Measurements from ENCODE around the gene TMCO5A. TPM values are rescaled to one million over a fixed set of nuclear protein-coding genes. Genes with fewer than 3 reads are reported as not detected.
A peak's percentile ranks its signal among the peaks of the same experiment; 100 is the strongest.

Gene TMCO5A
- not detected in 3 replicates for total RNA-seq
- long read RNA-seq, result 0 reads

GRCh38 chr15:37934340-37934739 is at the start of gene TMCO5A:
Gene TMCO5A (plus strand): TSS chr15:37934640. CDS start chr15:37936324, 1,684 bp downstream.
- no peak within 1 kb of the TSS for H3K27ac Mint-ChIP-seq (ENCODE audit: unreplicated experiment)
- H3K27me3 Mint-ChIP-seq (ENCODE audit: low read depth), result peaks cover 3% of the 10 kb centered on the region
- H3K4me3 Mint-ChIP-seq (ENCODE audit: unreplicated experiment), result no peak within 1 kb of the TSS
- H3K36me3 Mint-ChIP-seq (ENCODE audit: low read depth), result peaks cover 1% of the 10 kb centered on the region
- TF ChIP-seq, protein P1, sequence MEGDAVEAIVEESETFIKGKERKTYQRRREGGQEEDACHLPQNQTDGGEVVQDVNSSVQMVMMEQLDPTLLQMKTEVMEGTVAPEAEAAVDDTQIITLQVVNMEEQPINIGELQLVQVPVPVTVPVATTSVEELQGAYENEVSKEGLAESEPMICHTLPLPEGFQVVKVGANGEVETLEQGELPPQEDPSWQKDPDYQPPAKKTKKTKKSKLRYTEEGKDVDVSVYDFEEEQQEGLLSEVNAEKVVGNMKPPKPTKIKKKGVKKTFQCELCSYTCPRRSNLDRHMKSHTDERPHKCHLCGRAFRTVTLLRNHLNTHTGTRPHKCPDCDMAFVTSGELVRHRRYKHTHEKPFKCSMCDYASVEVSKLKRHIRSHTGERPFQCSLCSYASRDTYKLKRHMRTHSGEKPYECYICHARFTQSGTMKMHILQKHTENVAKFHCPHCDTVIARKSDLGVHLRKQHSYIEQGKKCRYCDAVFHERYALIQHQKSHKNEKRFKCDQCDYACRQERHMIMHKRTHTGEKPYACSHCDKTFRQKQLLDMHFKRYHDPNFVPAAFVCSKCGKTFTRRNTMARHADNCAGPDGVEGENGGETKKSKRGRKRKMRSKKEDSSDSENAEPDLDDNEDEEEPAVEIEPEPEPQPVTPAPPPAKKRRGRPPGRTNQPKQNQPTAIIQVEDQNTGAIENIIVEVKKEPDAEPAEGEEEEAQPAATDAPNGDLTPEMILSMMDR (IDR thresholded peaks at IDR 0.05), result no peak
- no peak for DNase-seq (ENCODE audit: low spot score)
- H3K4me1 Mint-ChIP-seq (ENCODE audit: low read depth), result peaks cover 9% of the 10 kb centered on the region
- no peaks in the 10 kb centered on the region for H3K9me3 Mint-ChIP-seq (ENCODE audit: low read depth)

DNA sequence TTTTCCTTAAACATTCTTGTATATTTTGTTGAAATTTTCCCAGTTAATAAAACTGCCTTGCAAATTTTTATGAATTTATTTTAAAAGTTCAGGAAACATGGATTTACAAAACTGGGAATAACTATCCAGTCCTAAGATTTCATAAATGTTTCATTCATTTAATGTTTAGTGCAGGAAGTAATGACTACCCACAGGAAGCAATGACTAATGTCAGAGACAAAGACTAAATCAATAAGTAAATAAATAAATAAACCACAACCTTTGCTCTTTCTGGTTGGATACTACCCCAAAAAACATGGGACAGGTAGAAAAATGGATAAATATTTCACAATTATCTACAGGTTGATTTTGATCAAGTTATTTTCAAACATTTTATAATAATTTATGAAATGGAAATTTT is 48.8 kb upstream of the TMCO5A start:
- Mint-ChIP-seq H3K4me3 (ENCODE audit: unreplicated experiment) (no peak overlapping the region), H3K27ac (ENCODE audit: unreplicated experiment) (no peak overlapping the region), H3K36me3 (ENCODE audit: low read depth) (no peaks in the 10 kb centered on the region), H3K4me1 (ENCODE audit: low read depth) (peaks cover 2% of the 10 kb centered on the region), H3K9me3 (ENCODE audit: low read depth) (no peaks in the 10 kb centered on the region), H3K27me3 (ENCODE audit: low read depth) (peaks cover 7% of the 10 kb centered on the region)
- DNase-seq (ENCODE audit: low spot score), result no peak
- TF ChIP-seq, protein P1 (IDR thresholded peaks at IDR 0.05), result no peak

DNA sequence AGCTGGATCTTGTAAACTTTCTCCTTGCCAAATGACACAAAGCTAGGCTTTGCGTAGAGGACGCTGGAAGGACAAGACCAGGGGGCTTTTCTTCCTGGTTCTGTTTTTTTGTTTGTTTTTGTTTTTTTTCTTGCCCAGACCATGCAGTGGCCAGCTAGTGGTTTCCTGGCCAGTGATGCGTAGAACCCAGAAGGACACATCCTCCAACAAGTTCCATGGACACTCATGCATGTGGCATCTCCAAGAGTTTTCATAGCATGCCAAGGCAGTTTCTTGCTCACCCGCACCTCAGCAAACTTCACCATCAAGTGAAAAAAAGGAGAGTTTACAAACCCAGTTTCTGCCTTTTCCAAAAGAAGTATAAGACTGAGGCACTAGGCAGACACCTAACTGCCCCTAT is 46.1 kb upstream of the TMCO5A start:
- no peak overlapping the region for H3K4me3 Mint-ChIP-seq (ENCODE audit: unreplicated experiment)
- TF ChIP-seq, protein P1 (IDR thresholded peaks at IDR 0.05), result no peak
- no peaks in the 10 kb centered on the region for H3K4me1 Mint-ChIP-seq (ENCODE audit: low read depth)
- H3K9me3 Mint-ChIP-seq (ENCODE audit: low read depth), result no peaks in the 10 kb centered on the region
- no peaks in the 10 kb centered on the region for H3K36me3 Mint-ChIP-seq (ENCODE audit: low read depth)
- H3K27me3 Mint-ChIP-seq (ENCODE audit: low read depth), result peaks cover 5% of the 10 kb centered on the region
- no peak for DNase-seq (ENCODE audit: low spot score)
- no peak overlapping the region for H3K27ac Mint-ChIP-seq (ENCODE audit: unreplicated experiment)

GRCh38 chr15:37891766-37892368 is 42.6 kb upstream of the TMCO5A start:
- peaks cover 14% of the 10 kb centered on the region for H3K27me3 Mint-ChIP-seq (ENCODE audit: low read depth)

GRCh38 chr15:37893309-37893708 is 41.1 kb upstream of the TMCO5A start:
- Mint-ChIP-seq H3K4me3 (ENCODE audit: unreplicated experiment) (no peak overlapping the region), H3K9me3 (ENCODE audit: low read depth) (no peaks in the 10 kb centered on the region), H3K36me3 (ENCODE audit: low read depth) (no peaks in the 10 kb centered on the region)

More at GRCh38 chr15:37891766-37892368, 42.6 kb upstream of the TMCO5A start:
- H3K36me3 Mint-ChIP-seq (ENCODE audit: low read depth), result no peaks in the 10 kb centered on the region
- TF ChIP-seq, protein P1 (IDR thresholded peaks at IDR 0.05), result peak; percentile 89
- H3K4me1 Mint-ChIP-seq (ENCODE audit: low read depth), result no peaks in the 10 kb centered on the region
- no peaks in the 10 kb centered on the region for H3K9me3 Mint-ChIP-seq (ENCODE audit: low read depth)
- DNase-seq (ENCODE audit: low spot score), result no peak
- H3K27ac Mint-ChIP-seq (ENCODE audit: unreplicated experiment), result no peak overlapping the region
- no peak overlapping the region for H3K4me3 Mint-ChIP-seq (ENCODE audit: unreplicated experiment)

More at GRCh38 chr15:37893309-37893708, 41.1 kb upstream of the TMCO5A start:
- Mint-ChIP-seq H3K27ac (ENCODE audit: unreplicated experiment) (no peak overlapping the region), H3K4me1 (ENCODE audit: low read depth) (no peaks in the 10 kb centered on the region), H3K27me3 (ENCODE audit: low read depth) (peaks cover 14% of the 10 kb centered on the region)
- TF ChIP-seq, protein P1 (IDR thresholded peaks at IDR 0.05), result no peak
- DNase-seq (ENCODE audit: low spot score), result no peak

Measured in chondrocyte (in vitro differentiated cells).